B cell (primary cell): ENCODE results near the gene LARGE1.

ENCODE experiments used
- CTCF ChIP-seq: fragments of 200-600 bp; IDR thresholded peaks from one replicate; pipeline ENCODE4 v1.8.0; 2022; ENCODE audit warnings: antibody characterized with exemption, mild to moderate bottlenecking
- EZH2 ChIP-seq: IDR thresholded peaks from 2 replicates; pipeline ENCODE4 v1.6.1; 2012; ENCODE audit warnings: borderline replicate concordance, low read depth, mild to moderate bottlenecking, moderate library complexity, low read length; ENCODE audit not compliant: insufficient read depth, poor library complexity, severe bottlenecking

- TF ChIP-seq CTCF (no peak), EZH2 (no peak)
Measured at GRCh38 chr22:33601062-33601461, 319.2 kb downstream of the LARGE1 start.
